ENCODE results near the gene MAP3K3.

- TF ChIP-seq CTCF (IDR thresholded peaks at IDR 0.05; ENCODE audit: borderline replicate concordance, extremely low read depth, low read length, poor library complexity, severe bottlenecking): no peak
- no peak for TF ChIP-seq EZH2 (IDR thresholded peaks at IDR 0.05; ENCODE audit: borderline replicate concordance, low read depth, low read length, severe bottlenecking)
Measured at GRCh38 chr17:63641692-63642448, 19.7 kb downstream of the MAP3K3 start.

All from DND-41 (cell line).